SJSA1 (cell line): ENCODE data around the gene MANSC1. TPM values are rescaled to one million over a fixed set of nuclear protein-coding genes. Genes with fewer than 3 reads are reported as not detected.
A peak's percentile ranks its signal among the peaks of the same experiment; 100 is the strongest.
"Not testable (repeated sequence)": the region's sequence is repeated elsewhere in the genome, so short reads cannot be mapped to it uniquely, and the experiment has no call there.

Experiments used
- DNase-seq, 2 experiments: peaks; one replicate each; pipeline ENCODE4 v3.0.0-alpha.2; 2015 to 2020; ENCODE audit warnings: low spot score in 2 of 2, low read depth in 1 of 2
- H3K27ac ChIP-seq: fragments of 250-450 bp; sonication (Bioruptor Pico); 2 replicates; pipeline ENCODE4 v1.5.1; 2020; ENCODE audit warnings: mild to moderate bottlenecking, moderate library complexity
- H3K27me3 ChIP-seq: fragments of 250-450 bp; sonication (Bioruptor Pico); replicated peaks from 2 replicates; pipeline ENCODE4 v1.5.1; 2020; ENCODE audit warnings: mild to moderate bottlenecking, moderate library complexity
- H3K36me3 ChIP-seq: fragments of 250-450 bp; sonication (Bioruptor Pico); 2 replicates; pipeline ENCODE4 v1.5.1; 2020; ENCODE audit warnings: mild to moderate bottlenecking
- H3K4me1 ChIP-seq: fragments of 250-450 bp; sonication (Bioruptor Pico); replicated peaks from 2 replicates; pipeline ENCODE4 v1.6.1; 2021; ENCODE audit warnings: mild to moderate bottlenecking
- H3K4me3 ChIP-seq: fragments of 250-450 bp; sonication (Bioruptor Pico); 2 replicates; pipeline ENCODE4 v1.5.1; 2020; ENCODE audit warnings: mild to moderate bottlenecking
- H3K9me3 ChIP-seq: fragments of 250-450 bp; sonication (Bioruptor Pico); replicated peaks from 2 replicates; pipeline ENCODE4 v1.5.1; 2020; ENCODE audit warnings: mild to moderate bottlenecking
- total RNA-seq: library from RNA; depleted of rRNA; stranded (reverse); fragments of >200 nt; shearing (Covaris generic); gene quantifications from 2 replicates; pipeline ENCODE4 v1.2.3, GENCODE V29; 2014

The MANSC1 gene
- total RNA-seq, 1 experiment from 2014 or later, result 1.5 TPM

DNA sequence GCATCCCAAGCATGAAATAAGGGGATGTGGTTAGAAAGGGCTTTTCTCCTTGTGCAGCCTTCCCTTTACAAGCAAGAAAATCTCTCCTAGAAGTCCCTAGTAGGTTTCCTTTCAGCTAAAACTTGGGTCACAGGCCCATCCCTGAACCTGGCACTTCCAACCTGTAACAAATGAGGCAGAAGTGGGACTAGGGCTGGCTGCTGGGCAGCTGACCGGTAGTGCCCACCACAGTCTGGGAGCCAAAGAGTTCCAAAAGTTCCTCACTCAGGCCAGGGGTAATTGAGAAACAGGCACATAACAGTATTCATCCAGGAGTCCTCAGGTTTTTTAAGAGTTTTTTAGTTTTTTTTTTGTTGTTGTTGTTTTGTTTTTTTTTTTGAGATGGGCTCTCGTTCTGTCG lies 23.8 kb downstream of the MANSC1 start:
- H3K27me3 ChIP-seq, result no peaks in the 10 kb centered on the region
- H3K4me1 ChIP-seq, result 0 out of 2 replicates have a peak, but pooled peaks cover 4% of the 10 kb centered on the region
- no peak for DNase-seq
- H3K9me3 ChIP-seq, result no peaks in the 10 kb centered on the region
- no peak overlapping the region for H3K27ac ChIP-seq
- no peaks in the 10 kb centered on the region for H3K36me3 ChIP-seq
- H3K4me3 ChIP-seq, result no peak overlapping the region

DNA sequence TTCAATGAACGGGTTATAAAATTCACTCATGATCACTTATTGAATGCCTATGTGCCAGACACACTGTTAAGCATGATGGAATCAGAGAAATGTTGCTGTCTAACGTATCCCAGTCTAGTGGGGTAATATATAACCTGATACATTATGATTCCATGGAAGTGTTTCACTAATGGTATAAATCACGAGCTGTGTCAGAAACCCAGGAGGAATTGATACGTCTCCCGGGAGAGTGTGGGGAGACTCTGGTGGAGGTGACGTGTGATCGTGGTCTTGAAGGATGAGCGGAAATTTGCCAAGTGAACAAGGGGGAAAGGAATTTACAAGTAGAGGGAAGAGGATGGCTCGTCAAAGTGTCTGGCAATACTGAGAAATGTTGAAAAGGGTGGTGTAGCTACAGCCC lies 26.5 kb downstream of the MANSC1 start:
- peaks cover 17% of the 10 kb centered on the region for H3K4me1 ChIP-seq
- no peak for DNase-seq
- H3K36me3 ChIP-seq, result no peaks in the 10 kb centered on the region

GRCh38 chr12:12323118-12323517 lies 26.9 kb downstream of the MANSC1 start:
- Histone ChIP-seq H3K27ac (no peak overlapping the region), H3K36me3 (no peaks in the 10 kb centered on the region), H3K4me1 (peaks cover 17% of the 10 kb centered on the region), H3K27me3 (no peaks in the 10 kb centered on the region), H3K4me3 (no peak overlapping the region), H3K9me3 (no peaks in the 10 kb centered on the region)
- no peak for DNase-seq

More for the DNA sequence above, 26.5 kb downstream of the MANSC1 start:
- Histone ChIP-seq H3K4me3 (no peak overlapping the region), H3K9me3 (no peaks in the 10 kb centered on the region), H3K27me3 (no peaks in the 10 kb centered on the region), H3K27ac (no peak overlapping the region)

DNA sequence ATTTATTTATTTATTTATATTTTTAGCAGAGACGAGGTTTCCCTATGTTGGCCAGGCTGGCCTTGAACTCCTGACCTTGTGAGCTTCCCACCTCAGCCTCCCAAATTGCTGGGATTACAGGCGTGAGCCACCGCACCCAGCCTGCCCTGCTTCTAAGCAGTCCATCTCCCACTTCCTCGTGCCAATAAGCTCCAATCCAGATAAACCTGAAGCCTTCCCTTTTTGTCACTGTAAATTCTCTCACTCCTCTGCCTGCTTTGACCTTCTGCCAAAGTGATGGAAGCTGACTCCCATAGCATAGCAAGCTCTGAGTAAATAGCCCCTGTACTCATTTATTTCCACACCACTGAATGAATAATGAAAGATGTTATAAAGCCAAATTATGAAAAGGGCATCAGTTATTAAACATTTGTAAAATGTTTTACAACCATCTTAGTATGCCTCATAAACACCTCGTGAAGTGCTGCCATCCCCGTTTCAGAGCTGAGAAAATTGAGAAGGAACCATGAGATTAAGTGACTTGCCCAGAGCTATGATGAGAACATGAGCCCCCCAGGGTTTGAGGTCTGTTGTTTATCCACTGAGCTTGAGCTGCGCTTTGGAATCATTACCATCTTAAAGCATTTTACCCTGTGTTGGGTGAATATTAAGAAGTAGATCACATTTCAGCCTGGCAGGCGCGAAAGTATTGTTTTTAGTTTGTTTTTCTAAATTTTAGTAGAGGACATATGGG lies 30.4 kb downstream of the MANSC1 start:
- H3K9me3 ChIP-seq, result no peaks in the 10 kb centered on the region
- H3K27ac ChIP-seq, result no peak overlapping the region
- H3K27me3 ChIP-seq, result no peaks in the 10 kb centered on the region
- no peak overlapping the region for H3K4me3 ChIP-seq
- no peaks in the 10 kb centered on the region for H3K36me3 ChIP-seq
- H3K4me1 ChIP-seq, result peaks cover 13% of the 10 kb centered on the region
- DNase-seq, result peak in 1 of 2 experiments; percentile 27

DNA sequence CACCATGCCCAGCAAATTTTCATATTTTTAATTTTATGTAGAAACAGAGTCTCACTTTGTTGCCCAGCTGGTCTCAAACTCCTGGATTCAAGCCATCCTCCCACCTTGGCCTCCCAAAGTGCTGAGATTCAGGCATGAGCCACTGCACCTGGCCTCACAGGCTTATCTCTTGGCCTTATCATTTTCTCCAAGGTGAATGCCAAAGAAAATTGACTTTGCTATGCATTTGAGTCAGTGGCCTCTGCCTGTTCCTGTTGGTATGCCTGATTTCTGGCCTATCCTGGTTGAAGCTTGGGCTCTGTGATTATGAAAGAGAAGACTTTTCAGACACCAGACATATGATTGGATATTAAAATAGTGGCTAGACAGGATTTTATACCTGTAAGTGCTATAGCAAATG lies 34.2 kb downstream of the MANSC1 start:
- DNase-seq, result no peak
- Histone ChIP-seq H3K4me3 (no peak overlapping the region), H3K27ac (no peak overlapping the region), H3K4me1 (peaks cover 16% of the 10 kb centered on the region), H3K9me3 (no peaks in the 10 kb centered on the region), H3K36me3 (no peaks in the 10 kb centered on the region), H3K27me3 (no peaks in the 10 kb centered on the region)

DNA sequence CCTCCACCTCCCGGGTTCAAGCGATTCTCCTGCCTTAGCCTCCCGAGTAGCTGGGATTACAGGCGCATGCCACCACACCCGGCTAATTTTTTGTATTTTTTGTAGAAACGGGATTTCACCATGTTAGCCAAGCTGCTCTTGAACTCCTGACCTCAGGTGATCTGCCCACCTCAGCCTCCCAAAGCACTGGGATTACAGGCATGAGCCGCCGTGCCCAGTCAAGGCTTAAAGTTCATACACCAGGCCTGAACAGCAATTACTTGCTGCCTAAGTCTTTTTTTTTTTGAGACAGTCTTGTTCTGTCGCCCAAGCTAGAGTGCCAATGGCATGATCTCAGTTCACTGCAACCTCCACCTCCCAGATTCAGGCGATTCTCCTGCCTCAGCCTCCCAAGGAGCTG lies 39.3 kb downstream of the MANSC1 start:
- H3K4me3 ChIP-seq, H3K4me1 ChIP-seq, H3K27ac ChIP-seq, H3K9me3 ChIP-seq, H3K36me3 ChIP-seq, DNase-seq, H3K27me3 ChIP-seq: not testable (repeated sequence)

GRCh38 chr12:12305568-12306300 lies 44.3 kb downstream of the MANSC1 start:
- Histone ChIP-seq H3K4me1 (no peaks in the 10 kb centered on the region), H3K27ac (no peak overlapping the region), H3K4me3 (no peak overlapping the region), H3K27me3 (no peaks in the 10 kb centered on the region), H3K36me3 (no peaks in the 10 kb centered on the region), H3K9me3 (no peaks in the 10 kb centered on the region)
- DNase-seq, result no peak

DNA sequence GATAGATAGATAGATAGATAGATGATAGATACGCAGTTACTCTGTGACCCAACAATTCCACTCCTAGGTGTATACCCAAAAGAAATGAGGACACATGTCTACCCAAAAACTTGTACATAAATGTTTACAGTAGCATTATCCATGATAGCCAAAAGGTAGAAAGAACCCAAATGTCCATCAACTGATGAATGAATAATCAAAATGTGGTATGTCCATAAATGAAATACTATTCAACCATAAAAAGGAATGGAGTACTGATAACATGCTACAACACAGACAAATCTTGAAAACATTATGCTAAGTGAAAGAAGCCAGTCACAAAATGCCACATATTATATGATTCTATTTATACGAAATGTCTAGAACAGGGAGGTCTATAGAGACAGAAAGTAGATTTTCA lies 47.1 kb downstream of the MANSC1 start:
- DNase-seq, result no peak
- no peak overlapping the region for H3K4me3 ChIP-seq
- no peak overlapping the region for H3K27ac ChIP-seq
- no peaks in the 10 kb centered on the region for H3K9me3 ChIP-seq
- no peaks in the 10 kb centered on the region for H3K27me3 ChIP-seq
- no peaks in the 10 kb centered on the region for H3K4me1 ChIP-seq
- H3K36me3 ChIP-seq, result no peaks in the 10 kb centered on the region

DNA sequence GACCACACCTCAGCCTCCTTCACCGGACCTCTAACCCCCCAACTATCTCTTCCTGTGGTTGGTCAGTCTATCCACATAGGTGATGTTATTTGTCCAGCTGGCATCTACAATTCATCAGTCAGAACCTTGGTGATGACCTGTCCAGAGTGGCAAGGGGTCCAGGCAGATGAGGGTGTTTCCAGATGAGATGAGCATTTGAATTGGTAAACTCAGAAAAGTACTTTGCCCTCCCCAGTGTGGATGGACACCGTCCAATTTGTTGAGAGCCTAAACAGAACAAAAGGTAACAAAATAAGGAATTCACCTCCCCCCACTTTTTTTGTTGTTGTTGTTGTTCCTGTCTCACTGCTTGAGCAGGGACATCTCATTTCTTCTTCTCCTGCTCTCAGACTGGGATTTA lies 48.9 kb downstream of the MANSC1 start:
- Histone ChIP-seq H3K36me3 (no peaks in the 10 kb centered on the region), H3K9me3 (no peaks in the 10 kb centered on the region), H3K27me3 (no peaks in the 10 kb centered on the region), H3K27ac (no peak overlapping the region), H3K4me1 (no peaks in the 10 kb centered on the region), H3K4me3 (no peak overlapping the region)
- no peak for DNase-seq

DNA sequence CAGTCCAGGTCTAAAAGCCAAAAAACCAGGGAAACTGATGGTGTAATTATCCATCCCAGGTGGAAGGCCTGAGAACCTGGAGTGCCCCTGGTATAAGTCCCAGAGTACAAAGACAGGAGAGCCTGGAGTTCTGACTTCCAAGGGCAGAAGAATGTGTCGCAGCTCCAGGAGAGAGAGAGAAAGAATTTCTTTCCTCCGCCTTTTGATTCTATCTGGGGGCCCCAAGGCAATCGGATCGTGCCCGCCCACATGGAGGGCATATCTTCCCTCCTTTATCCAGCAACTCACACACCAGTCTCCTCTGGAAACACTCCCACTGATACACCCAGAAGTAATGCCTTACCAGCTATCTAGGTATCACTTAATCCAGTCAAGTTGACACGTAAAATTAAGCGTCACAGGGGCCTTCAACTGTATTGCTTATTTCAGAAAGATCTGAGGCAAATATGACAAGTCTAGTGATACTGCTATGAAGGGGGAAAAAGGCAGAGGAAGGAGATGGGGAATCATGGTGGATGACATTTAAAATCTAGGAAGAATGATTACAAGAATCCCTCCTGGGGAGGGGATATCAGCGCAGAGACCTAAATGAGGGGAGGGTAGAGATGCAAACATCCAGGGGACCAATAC lies 52.7 kb downstream of the MANSC1 start:
- DNase-seq, result no peak
- Histone ChIP-seq H3K27me3 (no peaks in the 10 kb centered on the region), H3K27ac (no peak overlapping the region), H3K4me1 (peaks cover 3% of the 10 kb centered on the region; the same call in 1 of the 2 replicates), H3K9me3 (no peaks in the 10 kb centered on the region), H3K4me3 (no peak overlapping the region), H3K36me3 (no peaks in the 10 kb centered on the region)

GRCh38 chr12:12294215-12295005 lies 55.6 kb downstream of the MANSC1 start:
- no peak for DNase-seq
- Histone ChIP-seq H3K27ac (no peak overlapping the region), H3K4me3 (no peak overlapping the region), H3K36me3 (no peaks in the 10 kb centered on the region), H3K9me3 (no peaks in the 10 kb centered on the region), H3K27me3 (no peaks in the 10 kb centered on the region), H3K4me1 (peaks cover 3% of the 10 kb centered on the region; the same call in 1 of the 2 replicates)

DNA sequence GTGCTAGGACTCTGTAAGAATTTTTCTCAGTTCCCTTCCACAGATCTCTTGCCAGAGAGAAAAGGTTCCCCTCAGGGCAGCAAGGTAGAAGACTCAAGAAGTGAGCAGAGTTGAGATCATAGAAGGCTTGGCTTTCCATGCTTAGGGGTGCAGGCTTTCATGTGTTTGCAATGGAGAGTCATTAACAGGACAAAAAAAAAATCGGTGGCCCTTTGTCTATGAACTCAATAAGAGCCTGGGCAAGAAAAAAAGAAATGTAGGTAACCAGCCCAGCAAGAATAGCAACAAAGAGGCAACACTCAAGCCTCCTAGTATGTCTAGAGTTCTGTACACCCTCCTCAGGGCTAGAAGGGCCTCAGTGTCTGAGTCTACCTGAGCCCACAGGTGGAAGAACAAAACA lies 59.8 kb downstream of the MANSC1 start:
- Histone ChIP-seq H3K4me1 (peaks cover 3% of the 10 kb centered on the region; the same call in 1 of the 2 replicates), H3K9me3 (no peaks in the 10 kb centered on the region), H3K36me3 (no peaks in the 10 kb centered on the region), H3K27me3 (no peaks in the 10 kb centered on the region), H3K27ac (no peak overlapping the region), H3K4me3 (no peak overlapping the region)
- no peak for DNase-seq

GRCh38 chr12:12286441-12286840 lies 63.6 kb downstream of the MANSC1 start:
- no peak for DNase-seq
- H3K4me1 ChIP-seq, result peaks cover 16% of the 10 kb centered on the region

More at GRCh38 chr12:12286441-12286840, 63.6 kb downstream of the MANSC1 start:
- Histone ChIP-seq H3K36me3 (no peaks in the 10 kb centered on the region), H3K27me3 (no peaks in the 10 kb centered on the region), H3K4me3 (no peak overlapping the region), H3K9me3 (no peaks in the 10 kb centered on the region), H3K27ac (no peak overlapping the region)
